ENCODE results near the gene COPE. TPM values are rescaled to one million over a fixed set of nuclear protein-coding genes. Genes with fewer than 3 reads are reported as not detected.

COPE gene
- total and polyA plus RNA-seq, 2 of the 8 experiments (the other 6 are each of a cell fraction or from before 2014, with no cell fraction given): 178 to 356 TPM

DNA sequence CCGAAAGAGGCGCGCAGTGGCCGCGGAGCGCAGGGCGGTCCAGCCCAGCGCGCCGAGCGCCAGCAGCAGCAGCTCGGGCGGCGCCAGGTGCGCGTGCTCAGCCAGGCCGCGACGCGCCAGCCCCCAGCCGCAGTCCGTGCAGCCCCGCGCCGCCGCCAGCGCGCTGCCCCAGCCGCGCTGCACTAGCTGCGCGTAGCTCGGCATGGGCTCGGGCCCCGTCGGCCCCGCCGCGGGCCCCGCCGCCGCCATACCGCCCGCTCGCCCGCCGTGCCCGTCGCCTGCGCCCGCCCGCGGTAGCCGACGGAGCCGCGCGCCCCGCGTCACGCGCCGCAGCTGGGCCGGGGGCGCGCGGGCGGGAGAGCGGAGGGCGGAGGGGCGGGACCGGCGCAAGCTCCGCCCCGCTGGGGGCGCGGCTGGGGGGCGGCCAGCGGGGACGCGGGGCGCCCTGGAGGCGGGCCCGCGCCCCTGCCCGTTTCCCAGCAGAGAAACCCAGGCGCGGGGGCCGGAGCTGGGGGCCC lies 23.3 kb downstream of the COPE start, which contains the start of gene CERS1 (continued):
- TF ChIP-seq RNF2 (IDR thresholded peaks at IDR 0.05; ENCODE audit: borderline replicate concordance, low read depth, low read length, missing control alignments, poor library complexity, severe bottlenecking) (no peak), PHF8 (conservative IDR thresholded peaks at IDR 0.05; ENCODE audit: low read depth, low read length) (0 out of 2 replicates have a peak, but pooled peaks have one; percentile 9)
- TF ChIP-seq, protein P1, sequence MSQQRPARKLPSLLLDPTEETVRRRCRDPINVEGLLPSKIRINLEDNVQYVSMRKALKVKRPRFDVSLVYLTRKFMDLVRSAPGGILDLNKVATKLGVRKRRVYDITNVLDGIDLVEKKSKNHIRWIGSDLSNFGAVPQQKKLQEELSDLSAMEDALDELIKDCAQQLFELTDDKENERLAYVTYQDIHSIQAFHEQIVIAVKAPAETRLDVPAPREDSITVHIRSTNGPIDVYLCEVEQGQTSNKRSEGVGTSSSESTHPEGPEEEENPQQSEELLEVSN (IDR thresholded peaks at IDR 0.05): no peak
